CD4-positive, alpha-beta T cell treated with Interleukin-2 at 100 ng/mL for 4 hours (primary cell): ENCODE measurements around the gene UBXN10.
"Not testable (repeated sequence)": the region's sequence is repeated elsewhere in the genome, so short reads cannot be mapped to it uniquely, and the experiment has no call there.

Experiments
- DNase-seq: peaks from one replicate; pipeline ENCODE4 v3.0.0-alpha.2; 2020; ENCODE audit warnings: low spot score

UBXN10 gene

DNA sequence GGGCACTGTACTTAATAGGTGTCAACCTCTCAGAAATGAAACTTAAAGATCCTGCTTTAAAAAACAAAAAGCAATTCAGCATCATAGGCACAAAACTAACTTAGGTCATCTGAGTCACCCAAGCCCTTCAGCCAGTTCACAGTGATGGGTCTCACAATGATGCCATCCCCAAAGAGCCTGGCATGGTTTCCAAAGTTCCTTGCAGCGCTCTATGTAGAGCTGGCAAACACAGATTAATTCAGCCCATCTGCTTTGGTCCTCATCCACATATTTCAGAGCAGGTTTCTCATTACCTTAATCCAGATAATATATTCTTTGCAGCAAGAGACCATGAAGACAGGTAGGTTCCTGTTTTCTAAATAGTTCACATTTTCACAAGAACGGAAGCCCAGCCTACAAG lies 15.1 kb downstream of the UBXN10 start:
- no peak for DNase-seq

DNA sequence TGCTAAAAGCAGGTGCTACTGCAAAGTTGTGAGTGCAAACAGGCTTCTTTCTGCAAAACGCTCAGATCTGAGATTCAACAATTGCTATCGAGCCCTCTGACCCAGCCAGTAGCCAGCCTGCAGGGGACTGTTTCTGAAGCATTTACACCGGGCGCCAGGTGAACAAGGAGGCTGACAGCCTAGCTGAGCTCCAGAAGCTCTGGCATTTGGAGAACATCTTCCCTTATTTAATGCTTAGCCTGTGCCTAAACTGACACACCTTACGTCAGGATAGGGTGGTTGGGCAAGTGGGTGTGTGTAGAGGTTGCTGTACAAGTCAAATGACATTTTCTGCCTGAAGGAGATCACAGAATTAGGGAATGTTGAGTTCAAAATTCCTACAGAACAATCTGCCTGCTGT lies 16.3 kb downstream of the UBXN10 start:
- no peak for DNase-seq

GRCh38 chr1:20207546-20207945 lies 21.6 kb downstream of the UBXN10 start:
- DNase-seq, result no peak

- DNase-seq, result no peak
Observed at GRCh38 chr1:20209471-20209870, 23.6 kb downstream of the UBXN10 start.

DNA sequence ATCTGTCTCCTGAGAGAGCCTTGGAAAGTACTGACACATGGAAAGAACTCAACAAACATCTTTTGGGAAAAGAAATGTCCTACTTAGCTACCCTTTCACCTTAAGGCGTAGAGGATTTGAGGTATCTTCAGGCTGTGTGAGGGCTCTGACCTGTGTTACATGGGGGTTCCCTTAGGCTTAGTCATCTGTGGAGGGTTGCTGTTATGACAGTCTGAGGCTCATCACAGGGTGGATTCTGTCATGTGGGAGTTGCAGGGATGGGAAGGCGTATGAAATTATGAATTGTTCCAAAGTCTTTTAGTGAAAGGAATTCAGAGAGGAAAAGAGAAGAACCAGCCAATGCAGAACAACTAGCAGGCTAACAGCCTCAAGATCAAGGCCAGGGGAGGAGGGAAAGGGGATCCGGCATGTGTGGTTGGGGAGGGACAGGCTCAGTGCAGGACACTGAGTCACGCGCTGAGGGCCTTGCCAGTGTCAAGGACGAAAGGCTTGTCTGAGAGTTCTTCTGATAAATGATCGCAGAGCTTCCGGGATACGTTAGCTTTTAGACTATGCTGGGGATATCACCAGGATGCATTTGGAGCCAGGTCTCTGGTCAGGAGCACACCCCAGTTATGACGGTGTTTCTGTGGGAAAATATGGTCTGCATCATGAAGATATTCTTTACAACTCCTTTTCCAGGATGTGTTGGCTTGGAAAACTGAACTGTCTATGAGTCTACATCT lies 25.0 kb downstream of the UBXN10 start:
- no peak for DNase-seq

- no peak for DNase-seq
Observed at GRCh38 chr1:20211511-20211931, 25.6 kb downstream of the UBXN10 start.

- DNase-seq, result no peak
Observed at GRCh38 chr1:20212085-20212684, 26.3 kb downstream of the UBXN10 start.

DNA sequence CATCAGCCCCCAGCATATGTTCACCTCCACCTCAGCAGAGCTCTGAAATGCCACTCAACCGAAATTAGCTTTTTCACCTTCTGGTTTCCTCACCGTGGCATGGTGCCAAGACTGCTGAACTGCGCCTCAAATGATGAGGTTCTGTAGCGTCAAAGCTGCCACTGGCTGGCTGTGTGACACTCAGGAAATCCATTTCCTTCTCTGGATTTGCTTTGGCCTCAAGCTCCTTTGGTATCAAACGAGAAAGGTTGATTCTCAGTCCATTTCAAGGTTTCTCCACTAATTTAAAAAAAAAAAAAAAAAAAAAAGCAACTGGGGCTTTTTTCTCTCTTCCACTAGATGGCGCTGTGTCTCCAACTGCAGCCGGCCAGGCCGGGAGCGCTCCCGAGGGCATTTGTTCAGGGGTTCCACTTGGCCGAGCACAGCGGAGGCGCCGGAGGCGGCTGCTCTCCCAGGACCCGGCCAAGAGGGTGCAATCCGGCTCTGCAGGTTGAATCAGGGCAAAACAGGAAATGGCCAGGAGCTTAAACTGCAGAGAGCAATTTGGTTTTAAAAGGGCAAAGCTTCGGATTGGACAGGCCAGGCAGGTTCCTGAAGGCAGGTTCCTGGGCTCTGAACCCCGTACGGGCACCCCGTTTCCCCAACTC lies 26.9 kb downstream of the UBXN10 start:
- DNase-seq, result peak; percentile 50

DNA sequence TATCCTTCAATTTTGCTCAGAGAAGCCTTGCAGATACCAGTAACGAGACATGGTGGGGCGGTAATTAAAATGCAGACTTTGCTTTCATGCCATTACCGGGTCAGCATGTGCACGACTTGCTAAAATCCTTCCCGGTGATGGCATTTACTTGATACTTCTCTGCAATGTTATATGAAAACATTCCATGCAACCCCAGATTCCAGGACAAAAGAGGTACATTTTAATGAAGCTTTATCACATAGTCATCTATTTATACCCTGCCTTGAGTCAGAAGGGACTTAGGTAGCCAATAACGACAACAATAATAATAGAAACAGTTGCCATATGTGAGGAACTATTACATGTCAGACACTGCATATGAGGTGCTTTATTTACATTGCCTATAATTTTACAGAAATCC lies 29.8 kb downstream of the UBXN10 start:
- DNase-seq, result no peak

GRCh38 chr1:20216574-20216973 lies 30.7 kb downstream of the UBXN10 start:
- DNase-seq, result no peak

DNA sequence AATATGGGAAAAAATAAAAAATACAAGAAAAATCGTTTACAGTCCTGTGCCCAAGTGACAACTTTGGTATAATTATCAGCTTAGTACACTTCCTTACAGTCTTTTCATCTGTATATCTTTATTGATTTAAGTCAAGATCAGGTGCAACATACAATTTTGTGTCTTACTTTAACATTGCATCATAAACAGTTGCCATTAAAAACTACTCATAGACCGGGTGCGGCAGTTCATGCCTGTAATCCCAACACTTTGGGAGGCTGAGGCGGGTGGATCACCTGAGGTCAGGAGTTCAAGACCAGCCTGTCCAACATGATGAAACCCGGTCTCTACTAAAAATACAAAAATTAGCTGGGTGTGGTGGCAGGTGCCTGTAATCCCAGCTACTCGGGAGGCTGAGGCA lies 33.2 kb downstream of the UBXN10 start:
- not testable (repeated sequence) for DNase-seq

DNA sequence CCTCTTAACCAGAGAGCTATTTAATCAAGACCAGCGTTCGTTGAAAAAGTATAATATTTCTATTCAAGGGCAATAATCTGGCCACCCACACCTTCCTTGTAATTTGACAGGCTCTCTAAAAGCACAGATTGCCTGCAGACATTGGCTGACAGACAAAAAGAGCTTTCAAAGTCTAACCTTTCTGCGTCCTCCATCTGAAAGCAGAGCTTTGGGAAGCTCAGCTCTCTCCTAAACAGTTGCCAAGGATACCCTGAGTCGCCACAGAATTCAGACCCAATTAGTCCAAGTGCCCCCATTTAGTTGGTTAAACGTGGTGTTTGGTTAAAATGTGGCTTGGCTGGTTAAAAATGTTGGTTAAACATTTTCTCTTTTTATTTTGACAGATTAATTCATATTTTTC lies 34.1 kb downstream of the UBXN10 start:
- DNase-seq, result no peak

DNA sequence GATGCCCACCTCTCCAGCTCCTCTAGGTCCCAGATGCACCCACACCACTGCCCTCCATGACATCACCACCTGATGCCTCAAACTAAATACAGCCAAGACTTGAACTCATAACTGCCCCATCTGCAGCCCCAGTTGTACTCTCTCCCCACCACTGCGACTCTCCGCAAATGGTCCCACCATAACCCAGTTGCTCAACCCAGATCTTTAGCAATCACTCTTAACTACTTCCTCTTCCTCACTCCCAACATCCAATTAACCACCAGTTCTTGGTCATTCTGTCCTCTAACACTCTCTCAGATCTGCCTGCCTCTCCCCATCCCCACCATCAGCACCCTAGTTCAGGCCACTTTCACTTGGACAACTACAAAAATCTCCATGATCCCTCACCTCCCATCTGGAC lies 37.2 kb downstream of the UBXN10 start:
- DNase-seq, result no peak

DNA sequence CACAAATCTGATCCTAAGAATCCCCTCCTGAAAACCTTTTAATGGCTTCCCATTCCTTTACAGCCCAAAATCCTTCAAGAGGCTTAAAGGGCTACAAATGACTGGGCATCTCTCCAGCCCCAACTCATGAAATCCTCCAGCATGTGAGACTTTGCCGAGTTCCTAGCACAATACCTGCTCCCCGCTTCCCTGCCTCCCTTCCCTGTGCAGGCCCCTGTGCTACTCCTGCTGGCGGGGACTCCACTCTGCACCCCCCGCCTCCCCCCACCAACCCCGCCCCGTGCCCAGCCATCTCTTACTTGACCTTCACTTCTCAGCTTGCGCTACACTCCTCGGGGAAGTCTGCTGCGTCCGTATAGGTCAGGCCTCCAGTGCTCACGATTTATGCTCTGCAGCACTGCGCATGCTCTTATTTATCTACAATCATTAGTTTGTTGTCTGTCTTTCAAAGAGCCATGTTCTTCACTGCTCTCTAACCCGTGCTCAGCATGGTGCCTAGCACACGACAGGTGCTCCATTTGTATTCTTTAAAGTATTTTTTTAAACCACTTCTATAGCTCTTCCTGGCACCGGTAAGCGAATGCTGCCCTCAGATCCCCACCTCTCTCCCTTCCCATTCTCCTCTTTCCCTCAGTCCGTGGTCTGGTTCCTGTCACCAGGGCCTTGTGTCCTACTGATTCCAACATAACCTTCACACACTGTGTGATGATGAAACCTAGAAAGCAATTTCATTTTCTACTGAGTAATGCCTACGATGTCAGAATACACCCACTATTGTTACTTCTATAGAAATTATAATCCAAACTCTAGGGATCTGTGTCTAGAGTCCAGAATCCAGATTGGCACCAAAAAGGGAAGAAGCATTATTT lies 37.9 kb downstream of the UBXN10 start:
- no peak for DNase-seq

GRCh38 chr1:20224546-20224945 lies 38.6 kb downstream of the UBXN10 start:
- DNase-seq, result no peak

- DNase-seq, result no peak
Observed at GRCh38 chr1:20227704-20228103, 41.8 kb downstream of the UBXN10 start.

DNA sequence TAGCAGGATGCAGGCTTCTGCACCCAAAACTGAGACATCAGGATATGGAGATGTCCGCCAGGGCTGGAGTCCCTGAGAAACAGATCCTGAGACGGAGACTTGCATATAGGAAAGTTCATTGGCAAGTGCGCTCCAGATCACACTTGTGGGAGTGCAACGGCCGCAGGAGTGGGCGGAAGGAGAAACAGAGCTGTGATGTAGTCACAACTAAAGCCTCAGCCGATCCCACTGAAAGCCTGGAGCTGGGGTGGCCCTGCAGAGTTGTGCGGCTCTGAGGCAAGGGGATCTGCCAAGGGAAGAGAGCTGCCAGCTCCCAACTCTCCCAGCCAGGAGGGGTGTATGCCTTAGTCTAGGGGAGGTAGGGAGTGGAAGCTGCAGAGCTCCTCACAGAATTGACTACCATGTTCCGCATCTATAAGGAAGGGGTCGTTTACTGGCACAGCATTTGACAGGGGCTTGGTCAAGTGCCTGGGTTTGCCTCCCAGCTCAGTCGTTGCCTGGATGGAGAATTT lies 42.5 kb downstream of the UBXN10 start:
- no peak for DNase-seq

DNA sequence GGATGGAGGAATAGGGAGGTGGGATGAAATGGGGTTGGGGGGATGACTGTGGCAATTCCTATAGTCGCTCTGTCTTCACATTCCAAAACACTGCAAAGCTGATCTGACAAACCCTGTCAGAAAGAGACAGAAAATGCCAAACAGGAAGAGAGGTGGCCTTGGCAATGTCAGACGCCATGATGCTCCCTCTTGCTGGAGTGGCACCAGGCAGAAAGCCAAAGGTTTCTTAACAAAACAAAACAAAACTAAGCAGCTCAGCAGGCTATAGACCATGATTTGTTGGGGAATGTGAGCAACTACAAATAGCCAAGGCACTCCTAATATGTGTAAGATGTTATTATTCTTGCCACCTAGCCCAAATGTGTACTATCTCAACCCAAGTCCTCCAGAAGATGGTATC lies 43.3 kb downstream of the UBXN10 start:
- DNase-seq, result no peak

DNA sequence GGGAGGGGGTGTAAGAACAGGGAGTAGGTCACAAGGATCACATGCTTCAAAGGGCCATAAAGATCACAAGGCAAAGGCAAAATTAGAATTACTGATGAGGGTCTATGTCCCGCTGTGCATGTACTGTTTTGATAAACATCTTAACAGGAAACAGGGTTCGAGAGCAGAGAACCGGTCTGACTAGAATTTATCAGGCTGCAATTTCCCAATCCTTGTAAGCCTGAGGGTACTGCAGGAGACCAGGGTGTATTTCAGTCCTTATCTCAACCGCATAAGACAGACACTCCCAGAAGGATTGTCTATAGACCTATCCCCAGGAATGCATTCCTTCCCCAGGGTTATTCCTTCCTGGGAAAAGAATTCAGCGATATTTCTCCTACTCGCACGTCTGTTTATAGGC lies 46.7 kb downstream of the UBXN10 start:
- not testable (repeated sequence) for DNase-seq

GRCh38 chr1:20233394-20233793 lies 47.5 kb downstream of the UBXN10 start:
- DNase-seq, result peak; percentile 23

- no peak for DNase-seq
Observed at GRCh38 chr1:20233866-20234265, 48.0 kb downstream of the UBXN10 start.

DNA sequence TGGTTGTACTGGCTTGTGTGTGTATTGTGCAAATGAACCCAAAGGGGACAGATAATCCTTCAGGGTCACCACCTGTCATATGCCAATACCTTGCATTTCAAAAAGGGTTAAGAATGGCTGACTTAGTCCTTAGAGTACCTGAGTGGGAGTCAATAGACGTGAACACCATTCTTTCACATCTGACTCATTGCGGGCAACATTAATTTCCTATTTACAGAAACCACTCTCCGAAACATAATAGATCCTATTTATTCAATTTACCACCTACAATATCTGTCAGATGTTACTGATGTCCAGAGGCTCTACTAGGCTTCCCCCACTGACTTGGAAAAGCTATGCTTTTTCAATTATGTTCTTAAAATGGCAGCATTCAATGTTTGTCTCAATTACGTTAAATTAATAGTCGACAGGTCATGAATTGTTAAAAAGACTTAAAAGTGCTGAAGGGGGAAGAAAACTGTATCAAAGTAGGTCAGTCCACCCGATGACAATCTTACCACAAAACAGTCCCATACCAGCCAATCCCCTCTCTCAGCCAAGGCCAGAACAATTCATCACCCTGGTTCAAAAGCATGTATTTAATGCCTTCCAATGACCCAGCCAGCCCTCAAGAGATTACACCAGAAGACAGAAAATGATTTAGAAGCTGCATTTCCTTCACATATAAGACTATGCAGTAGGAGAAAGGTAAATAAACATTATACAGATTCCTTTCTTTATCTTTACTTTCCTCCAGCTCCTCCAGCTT lies 49.1 kb downstream of the UBXN10 start:
- no peak for DNase-seq
